Measurements from ENCODE around the gene VPS37B. TPM values are rescaled to one million over a fixed set of nuclear protein-coding genes. Genes with fewer than 3 reads are reported as not detected.

Gene VPS37B
- total RNA-seq, 6 experiments from 2014 or later = 5.2 to 6.7 (median 6.0) TPM

GRCh38 chr12:122820838-122821271 is 75.1 kb downstream of the VPS37B start:
- Histone ChIP-seq H3K36me3 (no peaks in the 10 kb centered on the region), H3K9me3 (no peaks in the 10 kb centered on the region), H3K27me3 (no peaks in the 10 kb centered on the region), H3K27ac (no peak overlapping the region), H3K4me3 (no peak overlapping the region), H3K4me1 (no peaks in the 10 kb centered on the region)
- TF ChIP-seq CTCF (IDR thresholded peaks at IDR 0.05) (no peak), POLR2A (IDR thresholded peaks at IDR 0.05) (no peak)
- DNase-seq (no peak), ATAC-seq (no peak)
- intact Hi-C loops (cut with DNase I) = no loop called here
- WGBS (ENCODE audit: insufficient coverage, low coverage, low lambda C conversion rate, missing lambda C conversion rate) = 64% methylated on average over 7 of the region's 7 CpGs

- Histone ChIP-seq H3K9me3 (no peaks in the 10 kb centered on the region), H3K27me3 (no peaks in the 10 kb centered on the region), H3K36me3 (no peaks in the 10 kb centered on the region), H3K27ac (no peak overlapping the region), H3K4me3 (no peak overlapping the region), H3K4me1 (no peaks in the 10 kb centered on the region)
- no peak for TF ChIP-seq POLR2A (IDR thresholded peaks at IDR 0.05)
- no peak for TF ChIP-seq CTCF (IDR thresholded peaks at IDR 0.05)
- ATAC-seq (no peak), DNase-seq (no peak)
- intact Hi-C loops (cut with DNase I) = no loop called here
- 89% methylated on average over 3 of the region's 8 CpGs for WGBS (ENCODE audit: insufficient coverage, low coverage, low lambda C conversion rate, missing lambda C conversion rate)
Measured at GRCh38 chr12:122820138-122820537, 75.8 kb downstream of the VPS37B start.

- Histone ChIP-seq H3K27ac (no peak overlapping the region), H3K4me1 (no peaks in the 10 kb centered on the region), H3K36me3 (no peaks in the 10 kb centered on the region), H3K4me3 (no peak overlapping the region), H3K9me3 (no peaks in the 10 kb centered on the region), H3K27me3 (no peaks in the 10 kb centered on the region)
- DNase-seq (no peak), ATAC-seq (no peak)
- intact Hi-C loops (cut with DNase I) = no loop called here
- TF ChIP-seq CTCF (IDR thresholded peaks at IDR 0.05) = no peak
- TF ChIP-seq POLR2A (IDR thresholded peaks at IDR 0.05) = no peak
- WGBS (ENCODE audit: insufficient coverage, low coverage, low lambda C conversion rate, missing lambda C conversion rate) = 68% methylated on average over 10 of the region's 10 CpGs
Measured at GRCh38 chr12:122819209-122819785, 76.6 kb downstream of the VPS37B start.

Other genes with a start within 250 kb of the VPS37B start
- gene HCAR2, start 192.8 kb downstream of the VPS37B start, total RNA-seq = 1 to 10 TPM in 1 of 6 experiments, under 1 TPM in 3, not detected in 2; 0.14 to 4.5 (median 0.41) TPM
- gene HCAR3, start 179.3 kb downstream of the VPS37B start, total RNA-seq = 1 to 10 TPM in 1 of 6 experiments, under 1 TPM in 3, not detected in 2; 0.11 to 4.2 (median 0.36) TPM
- gene HCAR1, start 165.3 kb downstream of the VPS37B start, total RNA-seq = not detected
- gene DENR, start 143.3 kb downstream of the VPS37B start, total RNA-seq = 10 to 100 TPM; 11.3 to 18.2 (median 14.5) TPM
- gene CCDC62, start 121.6 kb downstream of the VPS37B start, total RNA-seq = under 1 TPM in 5 of 6 experiments, not detected in 1; 0.07 to 0.35 (median 0.12) TPM
- 10 to 100 TPM; 23.6 to 37.2 (median 27.8) TPM for gene HIP1R, start 60.7 kb downstream of the VPS37B start, total RNA-seq
- 1 to 10 TPM in 2 of 6 experiments, under 1 TPM in 4; 0.48 to 1.4 (median 0.94) TPM for gene ABCB9, start 70.3 kb upstream of the VPS37B start, total RNA-seq
- gene OGFOD2, start 79.1 kb upstream of the VPS37B start, total RNA-seq = 10 to 100 TPM in 5 of 6 experiments, 1 to 10 TPM in 1; 9.9 to 18.8 (median 14.1) TPM
- 100 to 1,000 TPM in 5 of 6 experiments, 10 to 100 TPM in 1; 84.7 to 146 (median 110) TPM for gene ARL6IP4, start 84.6 kb upstream of the VPS37B start, total RNA-seq

Measured in right lobe of liver (tissue), 6 donors.